ENCODE results near the gene PHTF1.

Gene PHTF1

GRCh38 chr1:113665071-113665470 lies 94.2 kb downstream of the PHTF1 start:
- DNase-seq (ENCODE audit: low read depth in 2 of 2) = no peak

GRCh38 chr1:113663165-113663951 lies 95.9 kb downstream of the PHTF1 start:
- DNase-seq (ENCODE audit: low read depth in 2 of 2) = no peak

DNA sequence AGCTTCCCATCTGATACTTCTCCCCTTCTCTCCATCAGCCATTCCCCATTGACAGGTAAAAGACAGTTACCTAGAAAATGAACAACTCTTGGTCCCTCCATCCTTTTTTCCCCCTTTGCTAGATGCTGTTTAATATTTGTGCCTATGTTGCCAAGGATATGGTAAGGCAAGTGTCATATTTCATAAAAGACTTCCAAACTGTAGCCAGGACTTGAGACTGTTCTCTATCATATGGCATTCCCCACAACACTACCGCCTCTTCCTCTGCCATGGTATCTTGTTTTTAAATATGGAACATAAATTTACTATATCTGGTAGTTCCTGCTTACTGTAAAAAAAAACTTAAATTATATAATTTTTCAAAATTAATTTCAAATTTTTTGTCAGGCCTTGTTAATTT lies 97.2 kb downstream of the PHTF1 start:
- DNase-seq (ENCODE audit: low read depth in 2 of 2) = no peak

- DNase-seq (ENCODE audit: low read depth in 2 of 2) = no peak
Measured at GRCh38 chr1:113660088-113660487, 99.2 kb downstream of the PHTF1 start.

GRCh38 chr1:113659556-113659955 lies 99.7 kb downstream of the PHTF1 start:
- no peak for DNase-seq (ENCODE audit: low read depth in 2 of 2)

DNA sequence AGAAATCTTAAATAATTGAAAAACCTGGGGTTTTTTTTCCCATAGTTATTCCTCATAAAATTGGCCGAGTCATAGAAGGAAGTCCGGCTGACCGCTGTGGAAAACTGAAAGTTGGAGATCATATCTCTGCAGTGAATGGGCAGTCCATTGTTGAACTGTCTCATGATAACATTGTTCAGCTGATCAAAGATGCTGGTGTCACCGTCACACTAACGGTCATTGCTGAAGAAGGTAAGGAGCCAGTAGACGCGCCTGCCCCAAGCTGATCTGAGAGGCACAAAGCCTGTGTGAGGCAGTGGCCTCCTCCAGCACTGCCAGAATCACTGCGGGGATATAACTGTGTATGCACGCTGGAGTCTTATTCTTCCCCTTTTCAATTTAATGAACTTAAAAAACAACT lies 100.3 kb downstream of the PHTF1 start:
- DNase-seq (ENCODE audit: low read depth in 2 of 2) = no peak

DNA sequence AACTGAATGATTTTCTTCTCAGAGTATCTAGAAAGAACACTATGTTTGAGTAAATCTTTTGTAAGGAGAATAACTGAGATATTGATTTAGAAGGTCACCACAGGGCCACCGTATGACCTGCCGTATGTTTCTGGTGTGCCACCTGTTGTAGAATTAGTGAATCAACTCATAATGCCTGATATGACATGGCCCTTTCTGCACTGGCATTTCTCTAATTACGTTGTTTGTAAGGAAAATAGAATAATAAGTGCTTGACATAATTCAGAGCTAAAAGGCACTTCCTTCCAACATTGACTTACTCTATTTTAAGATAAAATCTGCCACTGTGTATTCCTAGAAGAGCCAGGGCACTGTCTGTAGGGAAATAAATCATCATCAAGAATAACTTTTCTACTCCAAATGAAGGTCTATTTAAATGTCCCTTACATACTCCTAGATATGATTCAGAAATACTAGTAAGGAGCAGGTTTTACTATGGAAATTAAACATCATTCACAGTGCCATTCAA lies 101.7 kb downstream of the PHTF1 start:
- DNase-seq (ENCODE audit: low read depth in 2 of 2) = no peak

DNA sequence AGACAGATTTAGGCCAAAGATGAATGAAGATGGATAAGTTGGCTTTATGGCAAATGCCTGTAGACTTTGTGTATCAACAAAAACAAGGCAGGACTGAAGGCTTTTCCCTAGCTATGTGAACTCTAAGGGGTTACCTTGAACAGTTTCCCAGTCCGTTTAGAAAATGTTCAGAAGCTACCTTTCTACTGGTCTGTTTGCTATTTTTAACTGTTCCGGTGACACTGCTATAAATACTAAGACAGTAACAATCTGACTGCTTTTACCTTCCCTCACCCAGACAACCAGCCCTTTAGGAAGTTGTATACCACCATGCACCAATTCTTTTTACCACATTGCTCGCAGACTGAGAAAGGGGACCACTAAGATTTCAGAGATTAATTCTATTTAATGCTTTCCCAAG lies 102.2 kb downstream of the PHTF1 start:
- DNase-seq (ENCODE audit: low read depth in 2 of 2) = no peak

DNA sequence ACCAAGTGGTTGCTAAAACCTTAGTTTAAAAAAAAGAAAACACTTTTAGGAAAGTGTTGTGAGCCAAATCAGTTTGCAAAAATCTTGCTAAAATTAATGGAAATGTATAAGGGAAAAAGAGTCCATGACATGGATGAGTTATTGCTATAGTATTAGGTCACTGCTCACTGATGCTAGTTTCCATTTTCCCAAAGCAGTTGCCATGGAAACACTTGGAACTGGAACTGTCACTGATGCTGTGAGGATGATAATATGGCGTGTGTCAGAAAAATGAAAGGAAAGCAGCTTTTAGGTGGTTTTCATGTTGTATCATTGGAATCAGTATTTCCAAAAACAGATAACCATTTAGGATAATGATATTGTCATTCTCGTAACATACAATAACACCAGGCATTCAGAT lies 104.4 kb downstream of the PHTF1 start:
- DNase-seq (ENCODE audit: low read depth in 2 of 2) = no peak

DNA sequence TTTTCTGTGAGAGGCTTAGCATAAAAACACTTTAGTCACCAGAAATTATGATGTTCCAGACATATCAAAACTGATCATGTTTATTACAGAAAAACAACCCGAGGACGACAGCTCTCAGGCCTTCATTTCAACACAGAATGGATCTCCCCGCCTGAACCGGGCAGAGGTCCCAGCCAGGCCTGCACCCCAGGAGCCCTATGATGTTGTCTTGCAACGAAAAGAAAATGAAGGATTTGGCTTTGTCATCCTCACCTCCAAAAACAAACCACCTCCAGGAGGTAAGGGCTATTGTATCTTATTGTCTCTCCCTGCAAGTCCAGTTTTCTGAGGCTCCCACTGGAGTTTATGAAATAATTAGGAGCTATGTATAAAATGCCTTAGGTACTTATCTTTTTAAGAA lies 105.5 kb downstream of the PHTF1 start:
- DNase-seq (ENCODE audit: low read depth in 2 of 2) = no peak

GRCh38 chr1:113652771-113653170 lies 106.5 kb downstream of the PHTF1 start:
- DNase-seq (ENCODE audit: low read depth in 2 of 2) = no peak

GRCh38 chr1:113648478-113648877 lies 110.8 kb downstream of the PHTF1 start:
- no peak for DNase-seq (ENCODE audit: low read depth in 2 of 2)

GRCh38 chr1:113647164-113647563 lies 112.1 kb downstream of the PHTF1 start:
- no peak for DNase-seq (ENCODE audit: low read depth in 2 of 2)
